ENCODE measurements around the gene PACS1. TPM values are rescaled to one million over a fixed set of nuclear protein-coding genes. Genes with fewer than 3 reads are reported as not detected.
A peak's percentile ranks its signal among the peaks of the same experiment; 100 is the strongest.
"Not testable (repeated sequence)": the region's sequence is repeated elsewhere in the genome, so short reads cannot be mapped to it uniquely, and the experiment has no call there.

PACS1 gene
- total RNA-seq, 1 experiment from 2014 or later = 9.0 TPM

GRCh38 chr11:66266378-66267038, 196.4 kb downstream of the PACS1 start:
- in situ Hi-C loops (cut with HindIII; ENCODE audit: low pct_unique_long_range_greater_than_20kb, low sequenced_read_pairs) = no loop called here
- no peak for DNase-seq (ENCODE audit: low read depth, low spot score)

GRCh38 chr11:66267039-66267378, 196.9 kb downstream of the PACS1 start:
- in situ Hi-C loops (cut with HindIII; ENCODE audit: low pct_unique_long_range_greater_than_20kb, low sequenced_read_pairs) = no loop called here
- DNase-seq (ENCODE audit: low read depth, low spot score) = no peak

- DNase-seq (ENCODE audit: low read depth, low spot score) = peak; percentile 74
- in situ Hi-C loops (cut with HindIII; ENCODE audit: low pct_unique_long_range_greater_than_20kb, low sequenced_read_pairs) = no loop called here
Measured at GRCh38 chr11:66267379-66268243, 197.5 kb downstream of the PACS1 start.

- in situ Hi-C loops (cut with HindIII; ENCODE audit: low pct_unique_long_range_greater_than_20kb, low sequenced_read_pairs) = no loop called here
- peak; percentile 98 for DNase-seq (ENCODE audit: low read depth, low spot score)
Measured at GRCh38 chr11:66268244-66268951, 198.3 kb downstream of the PACS1 start, which contains the start of gene RAB1B. Gene RAB1B (plus strand): TSS chr11:66268639. CDS start chr11:66268680, 41 bp downstream.

GRCh38 chr11:66268952-66269905, 199.2 kb downstream of the PACS1 start:
- in situ Hi-C loops (cut with HindIII; ENCODE audit: low pct_unique_long_range_greater_than_20kb, low sequenced_read_pairs) = no loop called here
- peak; percentile 14 for DNase-seq (ENCODE audit: low read depth, low spot score)

GRCh38 chr11:66271816-66272215, 201.7 kb downstream of the PACS1 start:
- in situ Hi-C loops (cut with HindIII; ENCODE audit: low pct_unique_long_range_greater_than_20kb, low sequenced_read_pairs) = no loop called here
- DNase-seq (ENCODE audit: low read depth, low spot score) = no peak

GRCh38 chr11:66272596-66272995, 202.5 kb downstream of the PACS1 start:
- no peak for DNase-seq (ENCODE audit: low read depth, low spot score)
- in situ Hi-C loops (cut with HindIII; ENCODE audit: low pct_unique_long_range_greater_than_20kb, low sequenced_read_pairs) = no loop called here

GRCh38 chr11:66274219-66274618, 204.1 kb downstream of the PACS1 start:
- no peak for DNase-seq (ENCODE audit: low read depth, low spot score)
- in situ Hi-C loops (cut with HindIII; ENCODE audit: low pct_unique_long_range_greater_than_20kb, low sequenced_read_pairs) = no loop called here

- DNase-seq (ENCODE audit: low read depth, low spot score) = no peak
- in situ Hi-C loops (cut with HindIII; ENCODE audit: low pct_unique_long_range_greater_than_20kb, low sequenced_read_pairs) = no loop called here
Measured at GRCh38 chr11:66275396-66275795, 205.3 kb downstream of the PACS1 start.

- in situ Hi-C loops (cut with HindIII; ENCODE audit: low pct_unique_long_range_greater_than_20kb, low sequenced_read_pairs) = no loop called here
- DNase-seq (ENCODE audit: low read depth, low spot score) = no peak
Measured at GRCh38 chr11:66275984-66276612, 206.0 kb downstream of the PACS1 start.

GRCh38 chr11:66276619-66277018, 206.5 kb downstream of the PACS1 start:
- in situ Hi-C loops (cut with HindIII; ENCODE audit: low pct_unique_long_range_greater_than_20kb, low sequenced_read_pairs); DNase-seq (ENCODE audit: low read depth, low spot score): not testable (repeated sequence)

GRCh38 chr11:66277064-66277463, 207.0 kb downstream of the PACS1 start:
- in situ Hi-C loops (cut with HindIII; ENCODE audit: low pct_unique_long_range_greater_than_20kb, low sequenced_read_pairs); DNase-seq (ENCODE audit: low read depth, low spot score): not testable (repeated sequence)

- no peak for DNase-seq (ENCODE audit: low read depth, low spot score)
Measured at GRCh38 chr11:66277471-66278362, 207.6 kb downstream of the PACS1 start, which contains the start of gene CNIH2. Gene CNIH2 (plus strand): TSS chr11:66278175. CDS start chr11:66278457, 282 bp downstream.

GRCh38 chr11:66278363-66279091, 208.5 kb downstream of the PACS1 start:
- no peak for DNase-seq (ENCODE audit: low read depth, low spot score)

More at GRCh38 chr11:66277471-66278362, 207.6 kb downstream of the PACS1 start, which contains the start of gene CNIH2:
- in situ Hi-C loops (cut with HindIII; ENCODE audit: low pct_unique_long_range_greater_than_20kb, low sequenced_read_pairs) = no loop called here

GRCh38 chr11:66279092-66279734, 209.1 kb downstream of the PACS1 start:
- in situ Hi-C loops (cut with HindIII; ENCODE audit: low pct_unique_long_range_greater_than_20kb, low sequenced_read_pairs) = no loop called here
- DNase-seq (ENCODE audit: low read depth, low spot score) = no peak

More at GRCh38 chr11:66278363-66279091, 208.5 kb downstream of the PACS1 start:
- in situ Hi-C loops (cut with HindIII; ENCODE audit: low pct_unique_long_range_greater_than_20kb, low sequenced_read_pairs) = no loop called here
